HepG2 (cell line): ENCODE measurements around the gene IL2RA. TPM values are rescaled to one million over a fixed set of nuclear protein-coding genes. Genes with fewer than 3 reads are reported as not detected.

Source experiments
- ARID5B ChIP-seq: IDR thresholded peaks from 2 replicates; pipeline ENCODE4 v1.4.0; 2020; ENCODE audit warnings: mild to moderate bottlenecking, missing genetic modification reagents
- ELK4 ChIP-seq: sonication (generic); formaldehyde crosslinking; IDR thresholded peaks from 2 replicates; pipeline ENCODE4 v1.9.0; 2021; ENCODE audit warnings: missing genetic modification reagents, borderline replicate concordance
- KLF12 ChIP-seq: sonication (generic); formaldehyde crosslinking; IDR thresholded peaks from 2 replicates; pipeline ENCODE4 v1.4.0; 2020; ENCODE audit warnings: missing genetic modification reagents, borderline replicate concordance
- LRRFIP1 ChIP-seq: sonication (generic); formaldehyde crosslinking; conservative IDR thresholded peaks from 2 replicates; pipeline ENCODE4 v1.4.0; 2020; ENCODE audit warnings: missing genetic modification reagents
- PPARG ChIP-seq: conservative IDR thresholded peaks from 2 replicates; pipeline ENCODE4 v1.6.1; 2016; ENCODE audit warnings: missing biosample characterization, missing genetic modification reagents
- SAP130 ChIP-seq: IDR thresholded peaks from 2 replicates; pipeline ENCODE4 v1.6.1; 2016; ENCODE audit warnings: low read depth
- SMC3 ChIP-seq: IDR thresholded peaks from 2 replicates; pipeline ENCODE4 v1.6.1; 2011; ENCODE audit warnings: low read length, improper control_type of control experiment
- TFAP4 ChIP-seq: sonication (generic); IDR thresholded peaks from 2 replicates; pipeline ENCODE4 v1.6.1; 2016; ENCODE audit warnings: low read depth, borderline replicate concordance
- ZNF124 ChIP-seq: sonication (generic); formaldehyde crosslinking; IDR thresholded peaks from 2 replicates; pipeline ENCODE4 v1.4.0; 2020; ENCODE audit warnings: missing genetic modification reagents
- ZNF263 ChIP-seq: sonication (generic); formaldehyde crosslinking; IDR thresholded peaks from 2 replicates; pipeline ENCODE4 v1.4.0; 2020; ENCODE audit warnings: missing genetic modification reagents
- ZNF549 ChIP-seq: sonication (generic); formaldehyde crosslinking; IDR thresholded peaks from 2 replicates; pipeline ENCODE4 v1.5.0; 2020; ENCODE audit warnings: missing genetic modification reagents
- ZNF687 ChIP-seq: sonication (generic); formaldehyde crosslinking; IDR thresholded peaks from 2 replicates; pipeline ENCODE4 v1.5.1; 2020; ENCODE audit warnings: mild to moderate bottlenecking, missing genetic modification reagents, moderate library complexity
- ZNF749 ChIP-seq: sonication (generic); formaldehyde crosslinking; IDR thresholded peaks from 2 replicates; pipeline ENCODE4 v1.8.0; 2022; ENCODE audit warnings: mild to moderate bottlenecking, missing genetic modification reagents, moderate library complexity, borderline replicate concordance
- polyA plus RNA-seq, 8 experiments: library from polyadenylated mRNA; depleted of rRNA in 3 of 8; stranded (reverse) in 7 of 8; unstranded in 1 of 8; fragments of >200 nt; fragmentation: Illumina TruSeq in 4 of 8; extraction: Trizol in 4 of 8; gene quantifications; 2 replicates each; pipeline versions ENCODE4 v1.2.1 to v1.2.3, GENCODE V29; 2011 to 2016; ENCODE audit warnings: low read depth in 4 of 8, missing spikeins in 1 of 8, mixed read lengths in 1 of 8; ENCODE audit not compliant: insufficient read depth in 1 of 8
- total RNA-seq, 5 experiments: library from RNA; depleted of rRNA; stranded (reverse); fragments of >200 nt; fragmentation: Illumina TruSeq; extraction: Trizol; gene quantifications; 2 replicates each; pipeline ENCODE4 v1.2.3, GENCODE V29; 2016; ENCODE audit warnings: low read depth in 1 of 5

The IL2RA gene
- total and polyA plus RNA-seq, 2 of the 13 experiments (the other 11 are each of a cell fraction or from before 2014, with no cell fraction given): not detected

- TF ChIP-seq ZNF749: 0 out of 2 replicates have a peak, but pooled peaks have one; percentile 8
- TF ChIP-seq ZNF263 (CRISPR knock-in tag): peak; percentile 69; the same call in 1 of the 2 replicates
- TF ChIP-seq ZNF124 (CRISPR knock-in tag): 0 out of 2 replicates have a peak, but pooled peaks have one; percentile 31
- peak; percentile 85 for TF ChIP-seq PPARG (CRISPR knock-in tag)
- peak; percentile 38 for TF ChIP-seq ZNF687 (CRISPR knock-in tag)
- no peak for TF ChIP-seq LRRFIP1
- peak; percentile 56; the same call in 1 of the 2 replicates for TF ChIP-seq TFAP4
- peak; percentile 18; the same call in 1 of the 2 replicates for TF ChIP-seq SMC3
- peak; percentile 11; the same call in 1 of the 2 replicates for TF ChIP-seq ARID5B (CRISPR knock-in tag)
- no peak for TF ChIP-seq ZNF549 (CRISPR knock-in tag)
- TF ChIP-seq ELK4: no peak
- 0 out of 2 replicates have a peak, but pooled peaks have one; percentile 12 for TF ChIP-seq SAP130 (CRISPR knock-in tag)
- no peak for TF ChIP-seq KLF12 (CRISPR knock-in tag)
Observed at GRCh38 chr10:6050801-6051445, 11.2 kb downstream of the IL2RA start (continued).
